ENCODE results near the gene COQ10B.
"Not testable (repeated sequence)": the region's sequence is repeated elsewhere in the genome, so short reads cannot be mapped to it uniquely, and the experiment has no call there.

The COQ10B gene

DNA sequence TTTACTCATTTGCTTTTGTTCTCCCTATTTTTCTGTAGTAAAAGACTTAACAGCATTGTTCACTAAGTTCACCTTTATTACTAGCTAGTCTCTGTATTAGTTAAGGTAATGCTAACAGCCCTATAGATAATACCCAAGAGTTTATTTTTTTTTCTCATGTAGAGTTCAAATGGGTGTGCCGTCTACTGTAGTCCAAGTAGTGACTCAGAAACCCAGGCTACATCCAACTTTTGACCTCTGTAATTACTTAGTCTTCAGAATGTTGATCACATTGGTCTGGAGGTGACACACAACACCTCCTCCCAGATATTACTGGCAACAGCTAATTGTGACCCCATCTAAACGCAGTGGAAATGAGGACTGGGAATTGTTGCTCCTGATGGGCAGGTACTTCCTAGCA is 7.7 kb downstream of the COQ10B start:
- TF ChIP-seq, protein P1, sequence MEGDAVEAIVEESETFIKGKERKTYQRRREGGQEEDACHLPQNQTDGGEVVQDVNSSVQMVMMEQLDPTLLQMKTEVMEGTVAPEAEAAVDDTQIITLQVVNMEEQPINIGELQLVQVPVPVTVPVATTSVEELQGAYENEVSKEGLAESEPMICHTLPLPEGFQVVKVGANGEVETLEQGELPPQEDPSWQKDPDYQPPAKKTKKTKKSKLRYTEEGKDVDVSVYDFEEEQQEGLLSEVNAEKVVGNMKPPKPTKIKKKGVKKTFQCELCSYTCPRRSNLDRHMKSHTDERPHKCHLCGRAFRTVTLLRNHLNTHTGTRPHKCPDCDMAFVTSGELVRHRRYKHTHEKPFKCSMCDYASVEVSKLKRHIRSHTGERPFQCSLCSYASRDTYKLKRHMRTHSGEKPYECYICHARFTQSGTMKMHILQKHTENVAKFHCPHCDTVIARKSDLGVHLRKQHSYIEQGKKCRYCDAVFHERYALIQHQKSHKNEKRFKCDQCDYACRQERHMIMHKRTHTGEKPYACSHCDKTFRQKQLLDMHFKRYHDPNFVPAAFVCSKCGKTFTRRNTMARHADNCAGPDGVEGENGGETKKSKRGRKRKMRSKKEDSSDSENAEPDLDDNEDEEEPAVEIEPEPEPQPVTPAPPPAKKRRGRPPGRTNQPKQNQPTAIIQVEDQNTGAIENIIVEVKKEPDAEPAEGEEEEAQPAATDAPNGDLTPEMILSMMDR (IDR thresholded peaks at IDR 0.05; ENCODE audit: poor library complexity, severe bottlenecking): no peak
- Histone ChIP-seq H3K9me3 (ENCODE audit: severe bottlenecking) (no peaks in the 10 kb centered on the region), H3K4me3 (ENCODE audit: severe bottlenecking) (no peak overlapping the region), H3K36me3 (ENCODE audit: low read depth) (peaks cover 62% of the 10 kb centered on the region), H3K27me3 (ENCODE audit: insufficient read depth, poor library complexity, severe bottlenecking) (no peaks in the 10 kb centered on the region), H3K27ac (ENCODE audit: poor library complexity, severe bottlenecking) (no peak overlapping the region), H3K4me1 (ENCODE audit: insufficient read depth, poor library complexity, severe bottlenecking) (peaks cover 8% of the 10 kb centered on the region)
- ATAC-seq (ENCODE audit: low read depth) (peak; percentile 44; the same call in 2 of the 3 replicates), DNase-seq (ENCODE audit: low spot score) (no peak)

DNA sequence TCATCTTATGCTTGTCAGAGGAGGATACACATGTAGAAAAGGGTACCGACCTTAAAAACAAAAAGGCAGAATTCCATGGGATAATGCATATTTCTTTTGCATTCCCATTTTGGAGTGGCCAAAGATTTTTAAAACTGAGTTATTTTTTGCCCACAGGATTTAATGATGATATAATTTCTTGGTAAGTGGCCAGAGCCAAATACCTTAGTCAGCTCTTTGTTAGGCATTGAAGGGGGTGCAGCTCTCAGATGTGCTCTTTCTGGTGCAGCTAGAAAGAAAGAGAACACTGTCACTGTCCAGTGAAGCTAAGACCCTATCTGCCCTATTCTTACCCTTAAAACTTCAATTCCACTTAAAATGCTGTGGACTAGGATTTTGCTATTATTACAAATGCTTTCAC is 10.8 kb downstream of the COQ10B start:
- peaks cover 8% of the 10 kb centered on the region for H3K4me1 ChIP-seq (ENCODE audit: insufficient read depth, poor library complexity, severe bottlenecking)
- no peak overlapping the region for H3K27ac ChIP-seq (ENCODE audit: poor library complexity, severe bottlenecking)
- no peaks in the 10 kb centered on the region for H3K27me3 ChIP-seq (ENCODE audit: insufficient read depth, poor library complexity, severe bottlenecking)
- no peaks in the 10 kb centered on the region for H3K9me3 ChIP-seq (ENCODE audit: severe bottlenecking)
- ATAC-seq (ENCODE audit: low read depth) (no peak), DNase-seq (ENCODE audit: low spot score) (no peak)
- H3K4me3 ChIP-seq (ENCODE audit: severe bottlenecking): no peak overlapping the region
- H3K36me3 ChIP-seq (ENCODE audit: low read depth): peaks cover 76% of the 10 kb centered on the region
- TF ChIP-seq, protein P1 (IDR thresholded peaks at IDR 0.05; ENCODE audit: poor library complexity, severe bottlenecking): no peak

DNA sequence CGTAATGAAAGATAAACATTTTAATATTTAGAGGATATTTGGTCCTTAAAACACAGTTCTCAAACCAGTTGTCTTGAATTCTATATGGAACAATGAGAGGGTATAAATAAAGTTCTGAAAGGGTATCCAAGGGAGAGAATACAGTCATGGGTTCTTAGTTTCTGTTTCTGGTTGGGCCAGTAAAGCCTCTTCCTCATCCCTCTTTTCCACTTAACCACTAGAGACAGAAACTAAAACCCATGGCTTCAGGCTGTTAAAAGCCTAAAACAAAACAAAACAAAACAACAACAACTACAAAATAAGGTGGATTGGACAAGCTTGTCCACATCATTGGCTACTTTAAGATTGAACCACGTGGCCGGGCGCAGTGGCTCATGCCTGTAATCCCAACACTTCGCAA is 18.8 kb downstream of the COQ10B start:
- DNase-seq (ENCODE audit: low spot score) (no peak), ATAC-seq (ENCODE audit: low read depth) (no peak)
- Histone ChIP-seq H3K27ac (ENCODE audit: poor library complexity, severe bottlenecking) (no peak overlapping the region), H3K27me3 (ENCODE audit: insufficient read depth, poor library complexity, severe bottlenecking) (no peaks in the 10 kb centered on the region), H3K36me3 (ENCODE audit: low read depth) (peaks cover 73% of the 10 kb centered on the region), H3K9me3 (ENCODE audit: severe bottlenecking) (no peaks in the 10 kb centered on the region), H3K4me3 (ENCODE audit: severe bottlenecking) (no peak overlapping the region), H3K4me1 (ENCODE audit: insufficient read depth, poor library complexity, severe bottlenecking) (no peaks in the 10 kb centered on the region)
- TF ChIP-seq, protein P1 (IDR thresholded peaks at IDR 0.05; ENCODE audit: poor library complexity, severe bottlenecking): no peak

DNA sequence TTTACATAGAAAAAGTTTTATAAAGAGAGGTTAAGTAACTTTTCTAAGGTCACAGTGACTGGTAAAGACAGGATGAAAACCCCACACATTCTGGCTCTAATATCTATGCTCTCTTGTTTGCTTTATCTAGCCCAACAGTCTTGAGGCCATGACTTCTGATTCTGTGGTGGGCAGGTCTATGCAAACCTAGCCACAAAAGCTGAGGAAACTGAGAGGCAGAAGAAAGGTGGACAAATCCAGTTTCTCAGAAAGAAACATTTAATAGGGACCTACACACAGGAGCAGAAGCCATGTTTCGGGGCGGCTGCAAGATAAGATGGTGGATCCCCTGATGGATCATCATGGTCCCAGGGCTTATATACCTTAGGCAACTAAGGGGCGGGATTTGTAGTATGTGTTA is 24.4 kb downstream of the COQ10B start:
- Histone ChIP-seq H3K4me1 (ENCODE audit: insufficient read depth, poor library complexity, severe bottlenecking) (no peaks in the 10 kb centered on the region), H3K36me3 (ENCODE audit: low read depth) (peaks cover 55% of the 10 kb centered on the region), H3K27ac (ENCODE audit: poor library complexity, severe bottlenecking) (no peak overlapping the region), H3K27me3 (ENCODE audit: insufficient read depth, poor library complexity, severe bottlenecking) (no peaks in the 10 kb centered on the region), H3K4me3 (ENCODE audit: severe bottlenecking) (no peak overlapping the region), H3K9me3 (ENCODE audit: severe bottlenecking) (peaks cover 1% of the 10 kb centered on the region)
- ATAC-seq (ENCODE audit: low read depth) (no peak), DNase-seq (ENCODE audit: low spot score) (no peak)
- TF ChIP-seq, protein P1 (IDR thresholded peaks at IDR 0.05; ENCODE audit: poor library complexity, severe bottlenecking): no peak

DNA sequence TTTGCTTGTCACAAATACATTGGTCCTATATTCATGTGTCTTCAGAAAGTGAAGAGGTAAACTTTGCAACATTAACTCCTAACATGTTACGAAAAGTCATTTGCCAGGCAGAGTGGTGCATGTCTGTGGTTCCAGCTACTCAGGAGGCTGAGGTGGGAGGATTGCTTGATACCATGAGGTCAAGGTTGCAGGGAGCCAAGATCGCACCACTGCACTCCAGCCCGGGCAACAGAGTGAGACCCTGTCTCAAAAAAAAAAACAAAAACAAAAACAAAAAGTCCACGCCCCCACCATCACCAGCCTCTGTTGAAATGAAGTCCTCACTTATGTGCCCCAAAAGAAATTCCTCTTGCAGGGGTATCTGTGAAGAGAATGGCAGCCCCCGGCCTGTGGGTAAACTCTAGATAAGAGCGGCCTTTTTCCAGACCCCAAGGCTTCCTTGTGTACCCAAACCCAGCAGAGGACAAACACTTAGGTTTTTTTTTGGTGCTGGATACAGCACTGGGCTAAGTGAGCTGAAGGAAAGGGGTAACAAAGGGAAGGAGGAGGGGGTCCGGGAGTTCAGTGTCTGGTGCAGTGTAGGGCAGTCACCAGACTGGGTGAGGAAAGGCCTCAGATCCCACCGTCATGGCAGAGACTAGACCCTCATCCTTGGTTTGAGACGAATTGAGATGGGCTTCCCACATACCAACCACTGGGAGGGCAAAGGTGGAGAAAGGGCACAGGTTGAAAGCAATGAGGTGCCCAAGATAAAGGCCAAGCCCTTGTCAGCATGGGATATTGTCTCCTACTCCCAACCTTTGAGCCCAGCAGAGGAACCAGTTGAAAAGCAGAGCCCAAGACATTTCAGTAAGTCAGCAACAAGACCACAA is 27.0 kb downstream of the COQ10B start:
- no peaks in the 10 kb centered on the region for H3K4me1 ChIP-seq (ENCODE audit: insufficient read depth, poor library complexity, severe bottlenecking)
- no peaks in the 10 kb centered on the region for H3K27me3 ChIP-seq (ENCODE audit: insufficient read depth, poor library complexity, severe bottlenecking)
- H3K4me3 ChIP-seq (ENCODE audit: severe bottlenecking): no peak overlapping the region
- peaks cover 11% of the 10 kb centered on the region for H3K9me3 ChIP-seq (ENCODE audit: severe bottlenecking)
- no peak overlapping the region for H3K27ac ChIP-seq (ENCODE audit: poor library complexity, severe bottlenecking)
- no peak for DNase-seq (ENCODE audit: low spot score)
- H3K36me3 ChIP-seq (ENCODE audit: low read depth): peaks cover 45% of the 10 kb centered on the region
- TF ChIP-seq, protein P1 (IDR thresholded peaks at IDR 0.05; ENCODE audit: poor library complexity, severe bottlenecking): no peak
- no peak for ATAC-seq (ENCODE audit: low read depth)

DNA sequence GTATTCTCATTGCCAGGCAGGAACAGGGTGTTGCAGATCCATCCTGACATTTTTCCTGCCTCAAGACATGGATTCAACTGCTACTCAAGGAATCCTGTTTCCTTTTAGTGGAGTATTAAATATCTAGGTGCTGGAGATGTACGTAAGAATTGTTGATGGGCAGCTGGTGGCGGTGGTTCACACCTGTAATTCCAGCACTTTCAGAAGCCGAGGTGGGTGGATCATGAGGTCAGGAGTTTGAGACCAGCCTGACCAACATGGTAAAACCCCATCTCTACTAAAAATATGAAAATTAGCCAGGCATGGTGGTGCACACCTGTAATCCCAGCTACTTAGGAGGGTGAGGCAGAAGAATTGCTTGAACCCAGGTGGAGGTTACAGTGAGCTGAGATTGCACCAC is 30.9 kb downstream of the COQ10B start:
- H3K9me3 ChIP-seq (ENCODE audit: severe bottlenecking): peaks cover 11% of the 10 kb centered on the region
- H3K27ac ChIP-seq (ENCODE audit: poor library complexity, severe bottlenecking); DNase-seq (ENCODE audit: low spot score); H3K27me3 ChIP-seq (ENCODE audit: insufficient read depth, poor library complexity, severe bottlenecking); H3K4me1 ChIP-seq (ENCODE audit: insufficient read depth, poor library complexity, severe bottlenecking); ATAC-seq (ENCODE audit: low read depth); H3K4me3 ChIP-seq (ENCODE audit: severe bottlenecking): not testable (repeated sequence)
- peaks cover 54% of the 10 kb centered on the region for H3K36me3 ChIP-seq (ENCODE audit: low read depth)
